GM12878 (cell line): ENCODE data around the gene OCA2. TPM values are rescaled to one million over a fixed set of nuclear protein-coding genes. Genes with fewer than 3 reads are reported as not detected.

Experiments
- ATAC-seq: fragments of 200-7000 bp; cut with Tn5 transposase; 3 replicates; pipeline ENCODE4 v1.9.1; 2020; ENCODE audit warnings: mild to moderate bottlenecking, moderate library complexity
- BruUV-seq: library from RNA; stranded (reverse); fragments of 400-500 nt; replicated peaks from 2 replicates; lab custom pipeline; 2021; lab: Mats Ljungman, UMichigan
- CTCF ChIA-PET: fragments of 300-600 bp; sonication (Branson Sonifier 250); formaldehyde crosslinking; extraction: SDS; loops from one replicate; lab custom pipeline; 2021; ENCODE audit warnings: inconsistent platforms; lab: Yijun Ruan, JAX
- POLR2A ChIA-PET: fragments of 350-600 bp; formaldehyde crosslinking; extraction: SDS; loops from one replicate; lab custom pipeline; 2021; ENCODE audit warnings: inconsistent platforms; lab: Charles Lee
- RAD21 ChIA-PET: fragments of 300-600 bp; sonication (Branson Sonifier 250); formaldehyde crosslinking; loops from one replicate; lab custom pipeline; 2023; ENCODE audit warnings: antibody characterized with exemption; ENCODE audit not compliant: unreplicated experiment; lab: Charles Lee
- SMC1A ChIA-PET: fragments of 300-600 bp; sonication (Branson Sonifier 250); formaldehyde crosslinking; loops from one replicate; lab custom pipeline; 2023; ENCODE audit not compliant: unreplicated experiment, uncharacterized antibody; lab: Charles Lee
- DNase-seq: peaks from one replicate; pipeline ENCODE4 v3.0.0-alpha.2; 2011; ENCODE audit warnings: low read depth, low spot score
- FAIRE-seq: peaks from 3 replicates; lab custom pipeline; 2011; peaks lifted over from hg19 to GRCh38; lab: Jason Lieb, UNC
- H2AFZ ChIP-seq: 2 replicates; pipeline ENCODE4 v1.6.0; 2011; ENCODE audit warnings: low read depth, low read length, control low read depth; ENCODE audit not compliant: control insufficient read depth
- H3K27ac ChIP-seq: 2 replicates; pipeline ENCODE4 v1.5.1; 2011; ENCODE audit warnings: control low read depth; ENCODE audit not compliant: control insufficient read depth, insufficient read depth
- H3K27me3 ChIP-seq, 2 experiments: replicated peaks in 1 of 2; 2 replicates each; pipeline versions ENCODE4 v1.6.0 to v1.6.1; 2011; ENCODE audit warnings: low read length in 1 of 2; ENCODE audit not compliant: control insufficient read depth in 2 of 2, insufficient read depth in 2 of 2
- H3K36me3 ChIP-seq, 2 experiments: 2 replicates each; pipeline ENCODE4 v1.5.1; 2011; ENCODE audit warnings: low read length in 1 of 2; ENCODE audit not compliant: control insufficient read depth in 2 of 2, insufficient read depth in 2 of 2
- H3K4me1 ChIP-seq: 2 replicates; pipeline ENCODE4 v1.6.1; 2011; ENCODE audit warnings: mild to moderate bottlenecking, low read length, moderate library complexity, mixed read lengths; ENCODE audit not compliant: control insufficient read depth, insufficient read depth
- H3K4me2 ChIP-seq: 2 replicates; pipeline ENCODE4 v1.6.0; 2011; ENCODE audit warnings: control low read depth; ENCODE audit not compliant: control insufficient read depth, insufficient read depth
- H3K4me3 ChIP-seq: fragments of 200-600 bp; sonication (generic); 2 replicates; pipeline ENCODE4 v1.5.1; 2016
- H3K79me2 ChIP-seq: 2 replicates; pipeline ENCODE4 v1.6.0; 2011; ENCODE audit warnings: low read length; ENCODE audit not compliant: control insufficient read depth, insufficient read depth
- H3K9ac ChIP-seq: 2 replicates; pipeline ENCODE4 v1.8.0; 2011; ENCODE audit warnings: low read length, control low read depth, mixed read lengths; ENCODE audit not compliant: control insufficient read depth, insufficient read depth
- H3K9me3 ChIP-seq: replicated peaks from 3 replicates; pipeline ENCODE4 v1.5.1; 2011; ENCODE audit warnings: mild to moderate bottlenecking, low read length; ENCODE audit not compliant: control insufficient read depth, insufficient read depth
- H4K20me1 ChIP-seq: 2 replicates; pipeline ENCODE4 v1.6.0; 2011; ENCODE audit not compliant: control insufficient read depth, insufficient read depth
- CHD2 ChIP-seq: IDR thresholded peaks from 2 replicates; pipeline ENCODE4 v1.6.1; 2011; ENCODE audit warnings: low read depth, low read length, improper control_type of control experiment, borderline replicate concordance
- SMAD1 ChIP-seq: fragments of 450-650 bp; IDR thresholded peaks from 2 replicates; pipeline ENCODE4 v1.6.1; 2018; ENCODE audit warnings: mild to moderate bottlenecking, low read depth; ENCODE audit not compliant: partially characterized antibody
- WGBS: methylation state at CpG from one replicate; pipeline ENCODE4 v1.1.6; 2016; ENCODE audit warnings: low lambda C conversion rate; ENCODE audit not compliant: insufficient replicate concordance, insufficient coverage; ENCODE audit errors: missing lambda C conversion rate; 5-methylcytosine and 5-hydroxymethylcytosine counted together
- in situ Hi-C: fragments of 300-500 bp; cut with MboI; formaldehyde crosslinking; loops from 9 replicates; pipeline ENCODE4 v1.14.3; 2018; ENCODE audit warnings: mixed read lengths
- intact Hi-C: fragments of 100-400 bp; cut with micrococcal nuclease; formaldehyde crosslinking; loops from one replicate; pipeline ENCODE4 v1.14.2; 2022; ENCODE audit not compliant: unreplicated experiment
- polyA plus RNA-seq, 11 experiments: library from polyadenylated mRNA; depleted of rRNA in 4 of 11; unstranded in 6 of 11; stranded (reverse) in 5 of 11; fragments of >200 nt; fragmentation: Nextera tagmentation in 4 of 11; fragmentation: Illumina TruSeq in 1 of 11; extraction: Ambion mirVana in 4 of 11; extraction: Trizol in 1 of 11; gene quantifications; 1 replicate in 1 of 11; 2 replicates in 10 of 11; pipeline versions ENCODE4 v1.2.1 to v1.2.3, GENCODE V29; 2011 to 2016; ENCODE audit warnings: inconsistent platforms in 2 of 11, missing spikeins in 2 of 11, low read depth in 1 of 11
- total RNA-seq, 4 experiments: library from RNA; depleted of rRNA in 3 of 4; stranded (reverse); fragments of >200 nt in 3 of 4; fragmentation: Illumina TruSeq in 1 of 4; extraction: Trizol in 1 of 4; gene quantifications; 2 replicates each; pipeline versions ENCODE4 v1.2.1 to v1.2.3, GENCODE V29; 2013 to 2021
- TF ChIP-seq, protein P1 (sequence below): fragments of 450-650 bp; IDR thresholded peaks from 2 replicates; pipeline ENCODE4 v1.6.1; 2017; ENCODE audit warnings: mild to moderate bottlenecking, low read depth, inconsistent platforms; ENCODE audit not compliant: poor library complexity, severe bottlenecking
- TF ChIP-seq, protein P2 (sequence below): fragments of 450-650 bp; formaldehyde crosslinking; IDR thresholded peaks from 2 replicates; pipeline ENCODE4 v1.5.0; 2022; ENCODE audit warnings: mild to moderate bottlenecking, missing genetic modification characterization
- TF ChIP-seq, protein P3 (sequence below): IDR thresholded peaks from 2 replicates; pipeline ENCODE4 v1.6.1; 2012; ENCODE audit warnings: mild to moderate bottlenecking, low read depth, low read length
- TF ChIP-seq, protein P4 (sequence below): fragments of 450-650 bp; IDR thresholded peaks from 2 replicates; pipeline ENCODE4 v1.6.1; 2016; ENCODE audit warnings: mild to moderate bottlenecking
- TF ChIP-seq, protein P5 (sequence below): IDR thresholded peaks from 2 replicates; pipeline ENCODE4 v1.6.1; 2012; ENCODE audit warnings: low read depth, low read length, improper control_type of control experiment
- TF ChIP-seq, protein P6 (sequence below): fragments of 150-350 bp; IDR thresholded peaks from 2 replicates; pipeline ENCODE4 v1.6.1; 2014; ENCODE audit warnings: mild to moderate bottlenecking, low read depth, low read length

OCA2 gene
- total and polyA plus RNA-seq, 10 of the 15 experiments (the other 5 are each of a cell fraction or from before 2014, with no cell fraction given), result 0.04 to 1.8 TPM; not detected in 8

DNA sequence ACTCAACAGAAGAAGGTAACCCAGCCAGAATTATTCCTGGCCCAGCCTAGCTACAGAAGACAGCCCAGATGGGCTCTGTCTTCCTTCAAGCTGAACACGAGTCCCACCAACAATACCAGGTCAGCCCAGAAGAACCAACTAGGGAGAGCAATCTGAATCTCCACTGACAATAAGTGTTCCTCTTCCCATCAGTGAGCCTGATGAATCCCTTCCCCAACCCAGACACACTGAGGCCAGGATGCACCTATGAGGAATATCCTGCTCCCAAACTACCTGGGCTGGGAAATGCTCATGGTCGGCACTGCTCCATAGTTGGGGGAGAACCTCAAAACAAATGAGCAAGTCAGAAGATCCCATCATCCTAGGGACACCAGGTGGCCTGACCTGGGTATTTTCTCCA lies 351.1 kb downstream of the OCA2 start (continued):
- TF ChIP-seq SMAD1, result no peak
- TF ChIP-seq, protein P1, sequence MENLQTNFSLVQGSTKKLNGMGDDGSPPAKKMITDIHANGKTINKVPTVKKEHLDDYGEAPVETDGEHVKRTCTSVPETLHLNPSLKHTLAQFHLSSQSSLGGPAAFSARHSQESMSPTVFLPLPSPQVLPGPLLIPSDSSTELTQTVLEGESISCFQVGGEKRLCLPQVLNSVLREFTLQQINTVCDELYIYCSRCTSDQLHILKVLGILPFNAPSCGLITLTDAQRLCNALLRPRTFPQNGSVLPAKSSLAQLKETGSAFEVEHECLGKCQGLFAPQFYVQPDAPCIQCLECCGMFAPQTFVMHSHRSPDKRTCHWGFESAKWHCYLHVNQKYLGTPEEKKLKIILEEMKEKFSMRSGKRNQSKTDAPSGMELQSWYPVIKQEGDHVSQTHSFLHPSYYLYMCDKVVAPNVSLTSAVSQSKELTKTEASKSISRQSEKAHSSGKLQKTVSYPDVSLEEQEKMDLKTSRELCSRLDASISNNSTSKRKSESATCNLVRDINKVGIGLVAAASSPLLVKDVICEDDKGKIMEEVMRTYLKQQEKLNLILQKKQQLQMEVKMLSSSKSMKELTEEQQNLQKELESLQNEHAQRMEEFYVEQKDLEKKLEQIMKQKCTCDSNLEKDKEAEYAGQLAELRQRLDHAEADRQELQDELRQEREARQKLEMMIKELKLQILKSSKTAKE, result no peak
- TF ChIP-seq, protein P2, sequence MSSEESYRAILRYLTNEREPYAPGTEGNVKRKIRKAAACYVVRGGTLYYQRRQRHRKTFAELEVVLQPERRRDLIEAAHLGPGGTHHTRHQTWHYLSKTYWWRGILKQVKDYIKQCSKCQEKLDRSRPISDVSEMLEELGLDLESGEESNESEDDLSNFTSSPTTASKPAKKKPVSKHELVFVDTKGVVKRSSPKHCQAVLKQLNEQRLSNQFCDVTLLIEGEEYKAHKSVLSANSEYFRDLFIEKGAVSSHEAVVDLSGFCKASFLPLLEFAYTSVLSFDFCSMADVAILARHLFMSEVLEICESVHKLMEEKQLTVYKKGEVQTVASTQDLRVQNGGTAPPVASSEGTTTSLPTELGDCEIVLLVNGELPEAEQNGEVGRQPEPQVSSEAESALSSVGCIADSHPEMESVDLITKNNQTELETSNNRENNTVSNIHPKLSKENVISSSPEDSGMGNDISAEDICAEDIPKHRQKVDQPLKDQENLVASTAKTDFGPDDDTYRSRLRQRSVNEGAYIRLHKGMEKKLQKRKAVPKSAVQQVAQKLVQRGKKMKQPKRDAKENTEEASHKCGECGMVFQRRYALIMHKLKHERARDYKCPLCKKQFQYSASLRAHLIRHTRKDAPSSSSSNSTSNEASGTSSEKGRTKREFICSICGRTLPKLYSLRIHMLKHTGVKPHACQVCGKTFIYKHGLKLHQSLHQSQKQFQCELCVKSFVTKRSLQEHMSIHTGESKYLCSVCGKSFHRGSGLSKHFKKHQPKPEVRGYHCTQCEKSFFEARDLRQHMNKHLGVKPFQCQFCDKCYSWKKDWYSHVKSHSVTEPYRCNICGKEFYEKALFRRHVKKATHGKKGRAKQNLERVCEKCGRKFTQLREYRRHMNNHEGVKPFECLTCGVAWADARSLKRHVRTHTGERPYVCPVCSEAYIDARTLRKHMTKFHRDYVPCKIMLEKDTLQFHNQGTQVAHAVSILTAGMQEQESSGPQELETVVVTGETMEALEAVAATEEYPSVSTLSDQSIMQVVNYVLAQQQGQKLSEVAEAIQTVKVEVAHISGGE (CRISPR knock-in tag), result no peak

DNA sequence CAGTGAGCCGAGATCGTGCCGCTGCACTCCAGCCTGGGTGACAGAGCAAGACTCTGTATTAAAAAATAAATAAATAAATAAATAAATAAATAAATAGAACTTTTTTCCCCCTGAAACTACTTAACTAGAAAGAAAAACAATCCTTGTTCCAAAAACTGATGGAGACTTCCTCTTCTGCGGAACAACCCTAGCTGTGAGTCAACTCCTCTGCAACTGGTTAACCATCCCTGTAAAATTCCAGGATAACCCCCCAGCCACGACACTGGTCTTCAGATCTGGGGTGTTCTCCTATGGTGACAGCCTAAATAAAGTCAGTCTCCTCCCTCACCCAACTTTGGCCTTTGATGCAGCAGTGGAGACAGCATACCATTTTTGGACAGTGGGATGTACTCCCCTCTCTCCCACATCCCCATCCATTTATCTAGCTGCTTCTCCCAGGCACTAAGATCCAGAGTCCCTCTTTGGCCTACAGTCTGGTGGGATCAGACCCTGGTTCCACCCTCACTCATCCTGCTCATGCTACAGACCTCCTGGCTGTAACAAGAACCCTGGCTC lies 352.6 kb downstream of the OCA2 start:
- FAIRE-seq (no peak), ATAC-seq (no peak)
- 59% methylated on average over 5 of the region's 5 CpGs for WGBS
- TF ChIP-seq, protein P3, sequence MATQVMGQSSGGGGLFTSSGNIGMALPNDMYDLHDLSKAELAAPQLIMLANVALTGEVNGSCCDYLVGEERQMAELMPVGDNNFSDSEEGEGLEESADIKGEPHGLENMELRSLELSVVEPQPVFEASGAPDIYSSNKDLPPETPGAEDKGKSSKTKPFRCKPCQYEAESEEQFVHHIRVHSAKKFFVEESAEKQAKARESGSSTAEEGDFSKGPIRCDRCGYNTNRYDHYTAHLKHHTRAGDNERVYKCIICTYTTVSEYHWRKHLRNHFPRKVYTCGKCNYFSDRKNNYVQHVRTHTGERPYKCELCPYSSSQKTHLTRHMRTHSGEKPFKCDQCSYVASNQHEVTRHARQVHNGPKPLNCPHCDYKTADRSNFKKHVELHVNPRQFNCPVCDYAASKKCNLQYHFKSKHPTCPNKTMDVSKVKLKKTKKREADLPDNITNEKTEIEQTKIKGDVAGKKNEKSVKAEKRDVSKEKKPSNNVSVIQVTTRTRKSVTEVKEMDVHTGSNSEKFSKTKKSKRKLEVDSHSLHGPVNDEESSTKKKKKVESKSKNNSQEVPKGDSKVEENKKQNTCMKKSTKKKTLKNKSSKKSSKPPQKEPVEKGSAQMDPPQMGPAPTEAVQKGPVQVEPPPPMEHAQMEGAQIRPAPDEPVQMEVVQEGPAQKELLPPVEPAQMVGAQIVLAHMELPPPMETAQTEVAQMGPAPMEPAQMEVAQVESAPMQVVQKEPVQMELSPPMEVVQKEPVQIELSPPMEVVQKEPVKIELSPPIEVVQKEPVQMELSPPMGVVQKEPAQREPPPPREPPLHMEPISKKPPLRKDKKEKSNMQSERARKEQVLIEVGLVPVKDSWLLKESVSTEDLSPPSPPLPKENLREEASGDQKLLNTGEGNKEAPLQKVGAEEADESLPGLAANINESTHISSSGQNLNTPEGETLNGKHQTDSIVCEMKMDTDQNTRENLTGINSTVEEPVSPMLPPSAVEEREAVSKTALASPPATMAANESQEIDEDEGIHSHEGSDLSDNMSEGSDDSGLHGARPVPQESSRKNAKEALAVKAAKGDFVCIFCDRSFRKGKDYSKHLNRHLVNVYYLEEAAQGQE, result no peak
- TF ChIP-seq, protein P4, sequence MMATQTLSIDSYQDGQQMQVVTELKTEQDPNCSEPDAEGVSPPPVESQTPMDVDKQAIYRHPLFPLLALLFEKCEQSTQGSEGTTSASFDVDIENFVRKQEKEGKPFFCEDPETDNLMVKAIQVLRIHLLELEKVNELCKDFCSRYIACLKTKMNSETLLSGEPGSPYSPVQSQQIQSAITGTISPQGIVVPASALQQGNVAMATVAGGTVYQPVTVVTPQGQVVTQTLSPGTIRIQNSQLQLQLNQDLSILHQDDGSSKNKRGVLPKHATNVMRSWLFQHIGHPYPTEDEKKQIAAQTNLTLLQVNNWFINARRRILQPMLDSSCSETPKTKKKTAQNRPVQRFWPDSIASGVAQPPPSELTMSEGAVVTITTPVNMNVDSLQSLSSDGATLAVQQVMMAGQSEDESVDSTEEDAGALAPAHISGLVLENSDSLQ, result no peak
- TF ChIP-seq, protein P5, sequence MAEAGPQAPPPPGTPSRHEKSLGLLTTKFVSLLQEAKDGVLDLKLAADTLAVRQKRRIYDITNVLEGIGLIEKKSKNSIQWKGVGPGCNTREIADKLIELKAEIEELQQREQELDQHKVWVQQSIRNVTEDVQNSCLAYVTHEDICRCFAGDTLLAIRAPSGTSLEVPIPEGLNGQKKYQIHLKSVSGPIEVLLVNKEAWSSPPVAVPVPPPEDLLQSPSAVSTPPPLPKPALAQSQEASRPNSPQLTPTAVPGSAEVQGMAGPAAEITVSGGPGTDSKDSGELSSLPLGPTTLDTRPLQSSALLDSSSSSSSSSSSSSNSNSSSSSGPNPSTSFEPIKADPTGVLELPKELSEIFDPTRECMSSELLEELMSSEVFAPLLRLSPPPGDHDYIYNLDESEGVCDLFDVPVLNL, result no peak
- TF ChIP-seq CHD2, result no peak
- TF ChIP-seq, protein P6, sequence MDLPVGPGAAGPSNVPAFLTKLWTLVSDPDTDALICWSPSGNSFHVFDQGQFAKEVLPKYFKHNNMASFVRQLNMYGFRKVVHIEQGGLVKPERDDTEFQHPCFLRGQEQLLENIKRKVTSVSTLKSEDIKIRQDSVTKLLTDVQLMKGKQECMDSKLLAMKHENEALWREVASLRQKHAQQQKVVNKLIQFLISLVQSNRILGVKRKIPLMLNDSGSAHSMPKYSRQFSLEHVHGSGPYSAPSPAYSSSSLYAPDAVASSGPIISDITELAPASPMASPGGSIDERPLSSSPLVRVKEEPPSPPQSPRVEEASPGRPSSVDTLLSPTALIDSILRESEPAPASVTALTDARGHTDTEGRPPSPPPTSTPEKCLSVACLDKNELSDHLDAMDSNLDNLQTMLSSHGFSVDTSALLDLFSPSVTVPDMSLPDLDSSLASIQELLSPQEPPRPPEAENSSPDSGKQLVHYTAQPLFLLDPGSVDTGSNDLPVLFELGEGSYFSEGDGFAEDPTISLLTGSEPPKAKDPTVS, result no peak

More for the DNA sequence above, 352.6 kb downstream of the OCA2 start:
- H3K4me3 ChIP-seq, result no peak overlapping the region
- no peak overlapping the region for H3K4me2 ChIP-seq
- in situ Hi-C loops, result no loop called here
- H3K4me1 ChIP-seq, result no peaks in the 10 kb centered on the region
- BruUV-seq, result no TSS peak
- no peaks in the 10 kb centered on the region for H3K27me3 ChIP-seq
- ChIA-PET SMC1A (no interaction called here), CTCF (no interaction called here), POLR2A (no interaction called here), RAD21 (no interaction called here)
- no peaks in the 10 kb centered on the region for H3K36me3 ChIP-seq
- intact Hi-C loops, result no loop called here
- H3K9ac ChIP-seq, result no peak overlapping the region
- no peaks in the 10 kb centered on the region for H3K79me2 ChIP-seq
- no peak overlapping the region for H2AFZ ChIP-seq
- DNase-seq, result no peak
- H3K27ac ChIP-seq, result no peak overlapping the region
- H4K20me1 ChIP-seq, result no peaks in the 10 kb centered on the region
- no peaks in the 10 kb centered on the region; the same call in 2 of the 3 replicates for H3K9me3 ChIP-seq
